Activated effector memory CD4-positive, alpha-beta T cell treated with Interleukin-2 at 50 U/mL for 16 hours (primary cell): Measurements from ENCODE around the gene GOSR2.
"Not testable (repeated sequence)": the region's sequence is repeated elsewhere in the genome, so short reads cannot be mapped to it uniquely, and the experiment has no call there.

Experiments
- DNase-seq: peaks from one replicate; pipeline ENCODE4 v3.0.0-alpha.2; 2020

The GOSR2 gene

DNA sequence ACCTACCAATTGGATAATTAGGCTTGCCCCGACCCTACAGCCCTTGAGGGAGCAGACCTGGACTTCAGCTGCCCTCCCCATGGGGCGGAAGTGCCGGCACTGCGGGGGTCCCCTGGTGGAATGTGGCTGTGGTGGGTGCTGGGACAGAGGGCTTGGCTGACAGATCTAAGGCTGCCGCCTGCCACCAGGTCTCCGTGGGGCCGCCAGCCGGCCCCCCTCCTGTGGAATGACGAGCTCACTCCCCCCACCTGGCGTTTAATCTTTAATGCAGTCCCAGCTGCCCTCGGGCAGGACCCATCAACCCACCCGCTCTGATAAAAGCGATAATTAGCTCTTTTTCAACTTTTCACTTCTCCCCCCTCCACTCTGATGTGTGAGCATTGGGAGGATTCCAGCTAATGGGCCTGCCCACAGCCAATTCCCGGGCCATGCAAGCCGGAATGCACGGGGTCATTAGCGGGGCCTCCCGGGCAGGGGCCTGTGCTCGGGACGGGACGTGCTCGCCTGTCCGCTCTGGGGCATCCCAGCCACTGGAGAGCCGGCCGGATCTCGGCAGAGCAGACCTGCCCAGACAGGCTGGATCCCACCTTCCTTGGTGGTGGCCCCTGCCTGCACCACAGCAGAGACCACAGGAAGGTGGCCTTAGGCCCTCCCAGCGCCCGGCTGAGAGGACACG, 28.3 kb upstream of the GOSR2 start:
- no peak for DNase-seq

DNA sequence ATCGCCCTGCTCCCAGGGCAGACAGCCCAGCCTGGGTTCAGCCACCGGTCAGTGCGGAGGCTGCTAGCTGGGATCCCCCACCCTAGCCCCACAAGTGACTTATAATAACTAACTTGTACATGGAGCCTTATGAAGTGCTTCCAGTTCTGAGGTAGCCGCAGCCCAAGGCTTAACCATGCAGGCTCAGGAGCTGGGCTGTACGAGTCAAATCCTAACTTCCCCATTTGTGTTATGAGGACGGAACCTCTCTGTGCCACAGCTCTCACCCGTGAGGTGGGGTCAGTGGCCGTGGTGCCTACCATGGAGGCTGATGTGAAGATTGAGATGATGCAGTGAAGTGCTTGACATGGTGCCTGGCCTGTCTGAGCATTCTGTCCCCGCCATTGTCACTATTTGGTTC, 27.8 kb upstream of the GOSR2 start:
- DNase-seq, result no peak

DNA sequence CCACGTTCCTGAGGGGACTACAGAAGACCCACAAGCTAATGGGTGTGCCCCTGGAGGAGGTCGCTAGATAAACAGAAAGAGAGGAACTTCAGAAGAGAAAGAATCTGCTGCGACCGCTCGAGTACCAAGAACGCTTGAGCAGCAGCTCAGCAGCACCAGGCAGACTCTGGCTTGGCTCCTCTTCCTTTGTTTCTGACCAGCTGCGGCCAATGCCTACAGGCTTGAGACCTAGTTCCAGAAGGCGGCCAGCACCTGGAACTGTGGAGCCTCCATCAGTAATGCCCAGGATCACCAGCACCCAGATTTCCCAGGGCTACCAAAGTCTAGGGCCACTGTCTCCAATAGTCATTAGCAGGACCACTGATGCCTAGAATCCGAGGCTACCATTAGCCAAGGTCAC, 26.0 kb upstream of the GOSR2 start:
- DNase-seq, result no peak

DNA sequence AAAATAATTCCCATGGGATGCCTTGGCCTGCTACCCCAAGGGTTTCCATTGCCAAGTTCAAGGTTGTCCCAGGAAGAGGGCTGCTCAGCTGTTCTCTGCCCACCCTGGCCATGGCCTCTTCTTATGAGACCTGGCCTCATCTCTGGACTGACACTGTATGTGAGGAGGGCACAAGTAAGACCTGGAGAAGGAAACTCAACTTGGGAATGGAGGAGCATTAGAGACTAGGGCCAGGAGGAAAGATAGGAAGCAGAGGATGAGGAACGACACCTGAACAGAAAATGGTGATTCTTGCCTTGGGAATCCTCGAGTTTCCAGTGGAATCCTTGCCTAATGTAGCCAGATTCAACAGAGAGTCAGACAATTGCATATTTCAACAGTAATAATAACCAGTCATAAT, 24.6 kb upstream of the GOSR2 start:
- DNase-seq, result no peak

DNA sequence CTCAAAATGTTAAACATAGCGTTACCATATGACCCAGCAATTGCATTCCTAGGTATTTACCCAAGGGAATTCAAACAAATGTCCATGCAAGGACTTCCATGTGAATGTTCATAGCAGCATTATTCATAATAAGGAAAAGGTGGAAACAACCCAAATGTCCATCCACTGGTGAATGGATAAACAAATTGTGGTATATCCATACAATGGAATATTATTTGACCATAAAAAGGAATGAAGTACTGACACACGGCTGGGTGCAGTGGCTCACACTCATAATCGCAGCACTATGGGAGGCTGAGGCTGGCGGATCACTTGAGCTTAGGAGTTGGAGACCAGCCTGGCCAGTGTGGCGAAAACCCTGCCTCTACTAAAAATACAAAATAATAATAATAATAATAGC, 24.1 kb upstream of the GOSR2 start:
- no peak for DNase-seq

DNA sequence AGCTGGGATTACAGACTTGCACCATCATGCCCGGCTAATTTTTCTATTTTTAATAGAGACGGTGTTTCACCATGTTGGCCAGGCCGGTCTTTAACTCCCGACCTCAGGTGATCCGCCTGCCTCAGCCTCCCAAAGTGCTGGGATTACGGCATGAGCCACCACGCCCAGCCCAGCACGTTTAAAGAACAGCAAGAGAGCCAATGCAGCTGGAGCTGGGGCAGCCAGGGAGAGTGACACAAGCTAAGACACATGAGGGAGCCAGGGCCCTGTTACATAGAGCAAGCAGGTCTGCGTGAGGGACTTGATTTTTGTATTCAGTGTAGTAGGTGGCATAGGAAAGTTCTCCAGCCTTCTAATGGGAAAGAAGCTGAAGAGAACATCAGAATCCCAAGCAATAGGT, 21.7 kb upstream of the GOSR2 start:
- DNase-seq, result no peak

DNA sequence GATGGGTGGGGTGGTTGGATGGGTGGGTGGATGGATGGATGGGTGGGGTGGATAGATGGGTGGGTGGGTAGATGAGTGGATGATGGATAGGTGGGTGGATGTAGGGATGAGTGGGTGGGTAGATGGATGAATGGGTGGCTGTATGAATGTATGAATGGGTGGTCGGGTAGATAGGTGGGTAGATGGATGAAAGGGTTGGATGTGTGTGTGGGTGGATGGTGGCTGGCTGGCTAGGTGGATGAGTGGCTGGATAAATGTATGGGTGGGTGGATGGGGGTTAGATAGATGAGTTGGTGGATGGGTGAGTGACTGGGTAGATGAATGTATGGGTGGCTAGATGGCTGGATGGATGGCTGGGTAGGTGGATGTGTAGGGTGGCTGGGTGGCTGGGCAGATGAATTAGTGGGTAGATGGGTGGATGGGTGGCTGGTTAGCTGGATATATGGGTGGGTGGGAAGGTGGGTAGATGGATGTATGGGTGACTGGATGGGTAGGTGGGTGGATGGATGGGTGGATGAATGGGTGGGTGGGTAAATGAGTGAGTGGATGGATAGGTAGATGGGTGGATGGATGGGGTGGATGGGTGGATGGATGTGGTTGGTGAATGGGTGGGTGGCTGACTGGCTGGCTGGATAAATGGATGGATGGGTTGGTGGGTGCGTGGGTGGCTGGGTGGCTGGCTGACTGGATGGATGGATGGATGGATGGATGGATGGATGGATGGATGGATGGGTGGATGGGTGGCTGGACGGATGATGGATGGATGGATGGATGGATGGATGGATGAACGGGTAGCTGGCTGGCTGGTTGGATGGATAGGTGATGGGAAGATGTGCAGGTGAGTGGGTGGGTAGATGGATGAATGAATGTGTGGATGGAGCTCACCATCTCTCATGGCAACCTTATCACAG, 18.9 kb upstream of the GOSR2 start:
- no peak for DNase-seq

DNA sequence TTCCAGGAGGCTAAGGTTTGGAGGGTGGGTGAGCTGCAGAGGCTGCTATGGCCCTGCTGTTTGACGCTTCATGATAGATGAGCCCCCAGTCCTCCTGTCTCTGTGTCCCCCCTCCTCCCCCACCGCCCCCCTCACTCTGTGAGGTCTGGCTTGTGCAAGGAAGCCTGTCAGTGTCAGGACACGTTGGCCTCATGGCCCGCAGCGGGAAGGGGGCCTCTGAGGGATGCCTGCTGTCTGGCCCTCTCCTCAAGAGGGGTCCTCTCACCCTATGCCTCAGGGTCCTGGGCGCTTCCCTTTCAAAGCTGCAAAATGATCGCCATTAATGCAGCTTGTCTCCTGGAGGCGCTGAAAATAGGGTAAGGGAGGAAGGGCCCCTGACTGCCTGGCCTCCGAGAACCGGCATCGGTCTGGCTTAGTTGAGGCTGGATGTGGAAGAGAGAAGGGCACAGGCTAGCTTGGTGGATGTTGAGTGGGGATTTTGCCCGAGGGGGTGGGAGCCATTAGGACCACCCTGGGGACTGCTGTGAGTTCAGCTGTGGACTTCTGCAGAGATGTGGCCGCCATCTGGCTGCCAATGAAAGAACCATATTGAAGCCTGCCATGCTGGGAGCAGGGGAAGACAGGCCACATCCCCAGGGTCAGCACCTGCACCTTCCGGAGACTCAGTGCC, 14.8 kb upstream of the GOSR2 start:
- no peak for DNase-seq

DNA sequence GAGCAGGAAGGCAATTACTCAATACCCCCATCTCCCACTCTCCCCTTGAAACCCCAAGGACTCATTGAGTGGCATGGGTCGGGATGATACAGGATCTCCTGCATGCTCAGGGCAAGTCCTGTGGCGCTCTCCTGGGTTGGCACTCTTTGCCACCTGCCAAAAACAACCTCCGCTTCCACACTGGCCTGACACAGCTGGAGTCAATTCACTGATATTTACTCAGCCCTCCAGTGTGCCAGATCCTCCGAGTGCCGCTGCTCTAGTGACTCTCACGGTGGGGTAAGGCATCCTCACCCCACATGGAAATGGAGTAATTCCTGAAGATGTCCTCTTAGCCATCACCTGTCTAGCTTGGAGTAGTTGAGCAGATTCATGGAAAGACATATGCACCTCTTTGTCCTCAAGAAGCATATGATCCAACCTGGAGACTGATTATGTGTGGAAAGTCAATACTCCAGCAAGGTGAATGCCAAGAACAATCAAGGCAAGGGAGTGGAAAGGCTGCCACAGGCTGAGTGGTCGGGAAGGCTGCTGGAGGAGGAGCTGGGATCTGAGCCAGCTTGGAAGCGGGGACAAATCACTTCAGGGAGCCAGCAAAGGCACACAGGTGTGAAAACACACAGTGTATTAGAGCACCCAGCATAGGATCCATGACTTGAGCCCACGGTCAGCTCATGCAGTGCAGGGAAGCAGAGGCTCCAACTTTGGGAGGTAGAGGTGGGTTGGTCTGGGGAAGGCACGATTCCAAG, 12.6 kb upstream of the GOSR2 start:
- no peak for DNase-seq

DNA sequence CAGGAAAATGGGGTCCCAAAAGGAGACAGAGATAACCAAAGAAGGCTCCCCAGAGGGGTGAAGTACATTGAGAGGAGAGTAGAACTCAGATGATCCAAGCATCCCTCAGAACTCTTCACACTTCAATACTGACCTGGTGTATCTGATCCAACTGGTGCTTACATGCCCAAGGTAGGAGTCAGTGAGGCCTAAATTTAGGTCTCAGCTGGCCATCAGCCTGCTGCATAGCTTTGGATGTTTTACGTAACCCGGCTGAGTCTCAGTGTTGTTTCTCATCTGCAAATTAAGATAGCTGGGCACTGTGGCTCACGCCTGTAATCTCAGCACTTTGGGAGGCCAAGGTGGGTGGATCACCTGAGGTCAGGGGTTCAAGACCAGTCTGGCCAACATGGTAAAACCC, 11.6 kb upstream of the GOSR2 start:
- no peak for DNase-seq

DNA sequence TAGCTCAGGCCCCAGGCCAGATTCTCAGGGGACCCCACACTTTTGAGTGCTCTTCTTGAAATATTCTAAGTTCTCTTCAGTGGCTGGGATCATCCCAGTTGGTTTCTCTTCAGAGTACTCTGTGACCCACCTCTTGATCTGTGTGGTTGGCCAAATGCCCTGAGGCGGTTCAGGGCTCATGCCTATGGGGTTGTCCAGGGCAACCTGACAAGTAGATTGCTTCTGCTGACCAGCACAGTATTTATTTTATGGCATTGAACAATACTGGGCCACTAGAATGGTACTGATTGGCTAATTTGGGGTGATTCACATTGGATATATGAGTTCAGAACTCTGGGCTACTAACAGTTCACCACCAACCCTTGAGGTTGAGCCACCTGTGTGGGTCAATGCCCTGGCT, 7.4 kb upstream of the GOSR2 start:
- DNase-seq, result no peak

DNA sequence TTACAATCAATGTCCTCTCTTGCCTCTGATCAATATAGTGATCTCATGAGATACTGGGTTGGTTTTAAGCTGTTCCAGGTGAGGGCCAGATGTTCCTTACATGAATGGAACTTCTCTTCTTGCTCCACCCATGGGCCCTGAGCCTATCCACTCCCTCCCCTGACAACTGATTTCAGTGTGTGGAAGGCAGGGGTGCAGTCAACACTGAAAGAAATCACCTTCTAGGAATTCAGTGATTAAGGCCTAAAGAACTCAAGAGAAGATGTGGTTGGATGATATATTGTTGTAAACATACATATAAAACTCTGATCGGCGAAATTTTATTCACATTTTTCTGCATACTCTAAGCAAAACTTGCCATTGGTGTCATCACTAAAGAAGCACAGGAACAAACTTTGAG, 6.7 kb upstream of the GOSR2 start:
- DNase-seq, result no peak

DNA sequence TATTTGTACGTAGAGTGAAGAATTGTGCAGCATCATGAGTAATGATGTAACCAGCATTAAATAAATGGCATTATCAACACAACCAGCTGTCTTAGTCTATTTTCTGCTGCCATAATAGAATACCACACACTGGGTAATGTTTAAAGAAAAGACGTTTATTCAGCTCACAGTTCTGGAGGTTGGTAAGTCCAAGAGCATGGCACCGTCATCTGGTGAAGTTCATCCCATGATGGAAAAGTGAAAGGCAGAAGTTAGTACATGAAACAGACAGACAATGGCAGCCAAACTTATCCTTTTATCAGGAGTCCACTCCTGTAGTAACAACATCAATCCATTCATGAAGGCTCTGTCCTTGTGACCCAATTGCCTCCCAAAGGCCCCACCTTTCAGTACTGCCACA, 6.3 kb upstream of the GOSR2 start:
- no peak for DNase-seq

DNA sequence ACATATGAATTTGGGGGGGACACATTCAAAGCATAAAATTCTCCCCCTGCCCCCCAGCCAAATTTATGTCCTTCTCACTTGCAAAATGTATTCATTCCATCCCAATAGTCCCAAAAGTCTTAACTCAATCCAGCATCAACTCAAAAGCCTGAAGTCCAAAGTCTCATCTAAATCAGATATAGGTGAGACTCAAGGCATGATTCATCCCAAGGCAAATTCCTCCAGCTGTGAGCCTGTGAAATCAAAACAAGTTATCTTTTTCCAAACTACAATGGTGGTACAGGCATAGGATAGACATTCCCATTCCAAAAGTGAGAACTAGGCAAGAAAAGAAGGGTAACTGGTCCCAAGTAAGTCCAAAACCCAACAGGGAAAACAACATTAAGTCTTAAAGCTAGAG, 5.9 kb upstream of the GOSR2 start:
- DNase-seq, result no peak

DNA sequence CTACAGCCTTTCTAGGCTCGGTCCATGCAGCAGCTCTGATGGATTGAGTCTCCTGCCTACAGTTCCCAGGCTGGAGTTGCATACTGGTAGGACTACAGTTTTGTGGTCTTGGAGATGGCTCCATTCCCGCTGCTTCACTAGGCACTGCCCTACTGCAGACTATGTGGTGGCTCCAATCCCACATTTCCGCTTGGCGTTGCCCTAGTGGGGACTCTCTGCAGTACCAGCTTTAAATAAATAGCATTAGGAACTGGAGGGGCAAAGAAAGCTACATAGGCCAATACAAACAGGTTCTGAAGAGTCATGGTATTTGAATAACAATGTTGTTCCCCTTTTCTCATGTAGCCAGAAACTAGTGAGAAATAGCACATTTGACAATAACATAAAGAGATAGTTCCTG, 5.4 kb upstream of the GOSR2 start:
- DNase-seq, result no peak

DNA sequence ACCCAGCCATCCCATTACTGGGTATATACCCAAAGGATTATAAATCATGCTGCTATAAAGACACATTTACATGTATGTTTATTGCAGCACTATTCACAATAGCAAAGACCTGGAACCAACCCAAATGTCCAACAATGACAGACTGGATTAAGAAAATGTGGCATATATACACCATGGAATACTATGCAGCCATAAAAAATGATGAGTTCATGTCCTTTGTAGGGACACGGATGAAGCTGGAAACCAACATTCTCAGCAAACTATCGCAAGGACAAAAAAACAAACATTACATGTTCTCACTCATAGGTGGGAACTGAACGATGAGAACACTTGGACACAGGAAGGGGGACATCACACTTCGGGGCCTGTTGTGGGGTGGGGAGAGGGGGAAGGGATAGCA, 998 bp upstream of the GOSR2 start:
- DNase-seq, result not testable (repeated sequence)

DNA sequence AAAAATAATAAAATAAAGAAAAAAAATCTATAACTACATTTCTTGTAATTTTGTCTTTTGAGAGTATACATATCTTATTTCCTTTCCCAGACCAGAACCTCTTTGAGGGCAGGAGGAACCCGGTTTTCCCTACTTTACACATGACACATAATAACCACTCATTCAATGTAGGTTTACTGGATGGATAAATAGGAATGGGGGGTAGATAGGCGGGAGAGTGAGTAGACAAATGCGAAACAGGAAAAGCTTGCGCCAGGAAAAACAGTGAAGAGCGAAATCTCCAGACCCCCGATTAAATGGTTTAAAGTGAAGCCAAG, 515 bp upstream of the GOSR2 start:
- DNase-seq, result no peak

DNA sequence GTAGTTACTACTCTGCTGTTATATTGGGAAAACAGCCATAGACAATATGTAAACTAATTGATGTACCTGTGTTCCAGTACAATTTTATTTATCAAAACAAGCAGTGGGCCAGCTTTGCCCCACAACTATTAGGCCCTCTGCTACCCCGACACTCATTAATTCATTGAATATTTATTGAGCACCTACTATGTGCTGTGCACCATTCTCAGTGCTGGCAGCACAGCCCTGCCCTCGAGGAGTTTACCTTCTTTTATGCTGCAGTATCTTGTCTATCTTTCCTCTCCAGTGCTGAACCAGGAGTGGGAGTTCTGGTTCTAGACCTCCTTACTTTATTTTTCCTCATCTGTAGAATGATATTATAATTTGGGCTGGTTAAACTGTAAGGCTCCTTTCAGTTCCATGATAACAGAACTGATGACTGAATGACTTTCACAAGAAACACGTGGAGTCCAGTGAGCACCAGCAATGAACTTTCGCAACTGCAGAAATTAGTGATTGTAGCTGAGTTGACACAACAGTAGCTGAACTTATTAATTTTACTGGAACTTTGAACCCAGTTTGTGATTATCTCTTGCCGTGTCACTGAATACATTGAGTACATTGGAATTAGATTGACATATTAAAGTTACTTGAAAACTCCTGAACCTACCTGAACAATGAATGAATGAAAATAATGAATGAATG, 2.4 kb downstream of the GOSR2 start:
- no peak for DNase-seq

DNA sequence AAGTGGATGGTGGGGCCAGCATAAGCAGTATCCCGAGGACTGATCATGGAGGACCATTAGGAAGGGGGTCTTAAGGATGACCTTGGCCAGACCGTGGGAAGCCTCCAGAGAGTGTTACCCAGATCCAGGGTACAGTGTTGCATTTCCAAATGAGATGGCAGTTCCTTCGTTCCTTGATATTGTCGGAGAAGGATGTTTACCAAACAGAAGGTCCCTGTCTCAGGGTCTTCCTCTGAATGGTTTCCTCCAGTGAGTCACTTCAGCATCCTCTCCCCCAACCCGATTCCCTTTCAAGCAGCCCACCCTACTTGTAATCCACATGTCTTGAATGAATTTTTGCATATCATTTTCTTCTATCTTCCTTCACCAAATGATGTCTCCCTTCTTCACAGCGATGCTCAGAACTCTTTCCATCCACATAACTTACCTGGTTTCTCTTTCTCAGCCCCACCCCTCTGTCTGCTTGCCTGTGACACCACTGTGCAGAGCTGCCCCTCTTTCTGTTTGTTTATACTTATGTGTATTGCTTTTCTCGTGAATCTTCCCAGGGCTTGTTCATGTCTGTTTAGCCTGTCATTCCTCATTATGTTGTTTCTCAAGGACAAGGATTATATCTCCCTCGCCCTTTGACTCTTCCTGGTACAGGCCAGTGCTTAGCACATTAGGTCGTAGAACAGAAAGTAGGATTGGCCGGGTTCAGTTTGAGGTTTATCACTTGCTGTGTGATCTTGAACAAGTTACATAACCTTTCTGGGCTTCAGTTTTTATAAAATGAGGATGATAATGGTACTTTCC, 5.7 kb downstream of the GOSR2 start:
- no peak for DNase-seq

DNA sequence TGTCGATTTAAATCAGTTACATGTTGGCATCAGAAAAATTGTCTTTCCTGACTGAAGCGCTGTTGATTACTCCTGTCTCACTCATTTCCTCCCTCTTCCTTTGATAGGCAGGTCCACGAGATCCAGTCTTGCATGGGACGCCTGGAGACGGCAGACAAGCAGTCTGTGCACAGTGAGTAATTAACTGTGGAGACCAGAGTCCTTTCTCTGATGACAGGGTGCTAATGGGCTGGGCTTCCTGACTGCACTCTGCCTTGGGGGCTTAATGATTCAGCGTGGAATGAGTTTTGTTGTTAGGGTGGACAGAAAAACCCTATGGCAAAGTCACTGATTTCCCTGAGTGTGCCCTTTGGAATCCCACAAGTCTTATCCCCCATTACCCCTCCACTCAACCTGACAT, 6.5 kb downstream of the GOSR2 start:
- DNase-seq, result no peak

DNA sequence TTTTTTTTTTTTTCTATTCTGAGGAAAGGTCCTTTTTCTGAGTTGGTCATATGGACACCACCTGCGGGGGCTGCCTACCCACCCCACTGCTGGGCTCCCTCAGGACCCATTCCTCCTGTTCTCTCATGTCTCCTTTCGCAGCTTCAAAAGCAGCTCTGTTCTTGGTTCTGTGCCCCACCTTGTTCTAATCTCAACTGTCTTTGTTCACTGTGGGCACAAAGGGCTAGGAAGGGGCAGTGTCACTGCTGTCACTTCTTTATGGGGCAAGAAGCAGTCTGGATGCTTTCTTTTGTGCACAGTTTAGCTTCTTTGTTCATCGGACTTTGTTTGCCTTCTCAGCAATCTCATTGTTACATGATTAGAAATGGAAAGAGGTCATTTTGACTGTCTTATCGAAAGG, 7.1 kb downstream of the GOSR2 start:
- DNase-seq, result no peak

DNA sequence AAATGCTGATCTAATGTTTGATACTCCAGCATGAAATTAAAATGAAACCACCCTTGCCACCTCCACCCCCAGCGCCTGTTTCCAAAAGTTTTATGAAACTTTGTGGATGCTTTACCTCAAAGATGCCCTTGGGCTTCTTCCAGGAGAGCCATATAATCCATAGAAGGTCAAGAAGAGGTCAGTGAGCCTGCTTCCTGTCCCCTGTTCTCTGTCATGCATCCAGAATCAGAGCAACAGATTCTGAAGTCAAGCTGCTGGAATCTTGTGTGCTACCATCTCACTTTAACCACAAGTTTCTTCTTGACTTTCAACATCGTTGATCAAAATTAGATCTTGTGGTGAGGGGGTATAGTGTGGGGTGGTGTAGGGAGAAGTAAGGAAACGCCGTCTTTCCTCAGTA, 8.6 kb downstream of the GOSR2 start:
- no peak for DNase-seq
